SU-DHL-6 (cell line): Measurements from ENCODE around the gene DHTKD1.

ENCODE experiments used
- CTCF ChIP-seq: fragments of 200-600 bp; sonication (generic); IDR thresholded peaks from one replicate; pipeline ENCODE4 v1.5.1; 2017; ENCODE audit warnings: antibody characterized with exemption, mild to moderate bottlenecking, low read length, moderate library complexity; ENCODE audit not compliant: insufficient read depth, poor library complexity, severe bottlenecking
- EZH2phosphoT487 ChIP-seq: fragments of 200-600 bp; sonication (generic), shearing (Covaris generic); conservative IDR thresholded peaks from 2 replicates; pipeline ENCODE4 v1.6.1; 2018; ENCODE audit warnings: mild to moderate bottlenecking, antibody characterized with exemption, low read length, moderate library complexity, mixed read lengths

GRCh38 chr10:12113627-12114026 lies 44.9 kb downstream of the DHTKD1 start:
- TF ChIP-seq CTCF (no peak), EZH2phosphoT487 (no peak)
